HG02571 (cell line): Measurements from ENCODE around the gene RRM2.

Source experiments
- ATAC-seq: cut with Tn5 transposase; IDR thresholded peaks from one replicate; pipeline ENCODE4 v1.9.1; 2021; ENCODE audit warnings: mild to moderate bottlenecking, moderate library complexity; ENCODE audit not compliant: unreplicated experiment

The RRM2 gene

DNA sequence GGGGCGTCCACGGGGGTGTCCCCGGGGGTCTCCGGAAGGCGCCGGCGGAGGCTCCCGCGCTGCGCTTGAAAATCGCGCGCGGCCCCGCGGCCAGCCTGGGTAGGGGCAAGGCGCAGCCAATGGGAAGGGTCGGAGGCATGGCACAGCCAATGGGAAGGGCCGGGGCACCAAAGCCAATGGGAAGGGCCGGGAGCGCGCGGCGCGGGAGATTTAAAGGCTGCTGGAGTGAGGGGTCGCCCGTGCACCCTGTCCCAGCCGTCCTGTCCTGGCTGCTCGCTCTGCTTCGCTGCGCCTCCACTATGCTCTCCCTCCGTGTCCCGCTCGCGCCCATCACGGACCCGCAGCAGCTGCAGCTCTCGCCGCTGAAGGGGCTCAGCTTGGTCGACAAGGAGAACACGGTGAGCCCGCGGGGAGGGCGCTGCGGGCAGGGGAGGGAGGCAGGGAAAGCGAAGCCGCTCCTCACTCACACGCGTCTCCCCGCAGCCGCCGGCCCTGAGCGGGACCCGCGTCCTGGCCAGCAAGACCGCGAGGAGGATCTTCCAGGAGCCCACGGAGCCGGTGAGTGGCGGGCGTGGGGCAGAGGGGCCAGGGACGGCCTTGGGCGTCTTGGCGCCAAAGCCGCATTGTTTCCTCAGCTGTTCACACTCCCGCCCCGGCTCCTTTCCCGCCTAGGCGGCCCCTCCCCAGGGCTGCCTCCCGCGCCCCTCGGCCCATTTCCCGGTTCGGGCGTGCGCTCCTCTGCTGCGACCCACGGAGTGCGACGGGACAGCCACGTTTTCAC, at the start of gene RRM2:
RRM2 (plus strand) TSS at position 240 of the 781 bp plus-strand sequence; CDS start at position 300, 60 bp downstream.
- peak; percentile 64 for ATAC-seq

DNA sequence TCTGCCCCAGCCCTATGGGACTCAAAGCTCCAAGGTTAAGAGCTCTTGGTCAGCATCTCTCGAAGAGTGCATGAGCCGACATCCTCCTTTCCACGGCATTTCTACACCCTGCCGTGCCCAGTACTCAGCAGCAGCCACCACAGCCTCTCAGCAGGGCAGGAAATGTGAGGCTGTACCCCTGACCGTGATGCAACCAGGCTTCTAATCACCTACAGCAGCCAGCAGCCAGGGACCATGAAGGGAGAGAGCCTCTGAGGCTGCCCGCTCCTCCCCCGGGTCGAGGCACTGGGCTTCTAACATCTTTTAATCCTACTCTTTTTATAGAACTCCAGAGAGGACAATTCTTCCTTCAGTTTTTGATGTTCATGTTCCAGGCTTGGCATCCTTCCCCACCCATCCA, 48.8 kb upstream of the RRM2 start:
- ATAC-seq = no peak

- no peak for ATAC-seq
Measured at GRCh38 chr2:10075101-10075500, 47.4 kb upstream of the RRM2 start.

- no peak for ATAC-seq
Measured at GRCh38 chr2:10075571-10076209, 46.8 kb upstream of the RRM2 start.

DNA sequence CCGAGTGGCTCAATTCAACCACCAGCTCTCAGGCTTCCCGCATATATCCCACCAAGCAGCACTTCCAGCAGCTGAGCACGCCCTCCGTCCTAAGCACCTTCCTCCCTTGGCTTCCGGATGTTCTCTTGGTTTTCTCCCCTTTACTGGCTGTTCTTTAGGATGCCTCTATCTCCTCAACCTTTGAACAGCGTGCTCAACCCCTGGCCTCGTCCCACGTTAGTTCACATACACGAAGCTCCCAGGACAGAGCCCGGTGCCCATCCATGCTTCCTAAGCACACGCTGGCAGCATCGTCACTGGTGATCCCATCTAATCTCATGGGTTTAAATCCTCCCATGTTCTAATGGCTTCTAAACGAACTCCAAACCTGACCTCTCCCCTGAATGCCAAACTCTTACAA, 46.0 kb upstream of the RRM2 start:
- no peak for ATAC-seq

GRCh38 chr2:10076988-10077527, 45.5 kb upstream of the RRM2 start:
- ATAC-seq = no peak

DNA sequence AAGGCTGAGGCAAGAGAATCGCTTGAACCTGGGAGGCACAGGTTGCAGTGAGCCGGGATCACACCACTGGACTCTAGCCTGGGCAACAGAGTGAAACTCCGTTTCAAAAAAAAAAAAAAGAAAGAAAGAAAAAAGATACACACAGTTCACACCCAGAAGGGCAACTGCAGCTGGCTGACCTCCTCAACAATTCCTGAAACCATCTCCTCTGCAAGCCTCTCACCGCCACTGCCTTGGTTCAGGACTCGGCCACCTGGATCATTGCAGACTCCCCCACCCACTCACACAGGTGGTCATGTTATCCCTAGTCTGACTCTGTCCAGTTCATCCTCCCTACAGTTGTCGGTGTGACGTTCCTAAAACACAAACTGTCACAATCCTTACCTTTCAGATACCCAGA, 44.5 kb upstream of the RRM2 start:
- no peak for ATAC-seq

DNA sequence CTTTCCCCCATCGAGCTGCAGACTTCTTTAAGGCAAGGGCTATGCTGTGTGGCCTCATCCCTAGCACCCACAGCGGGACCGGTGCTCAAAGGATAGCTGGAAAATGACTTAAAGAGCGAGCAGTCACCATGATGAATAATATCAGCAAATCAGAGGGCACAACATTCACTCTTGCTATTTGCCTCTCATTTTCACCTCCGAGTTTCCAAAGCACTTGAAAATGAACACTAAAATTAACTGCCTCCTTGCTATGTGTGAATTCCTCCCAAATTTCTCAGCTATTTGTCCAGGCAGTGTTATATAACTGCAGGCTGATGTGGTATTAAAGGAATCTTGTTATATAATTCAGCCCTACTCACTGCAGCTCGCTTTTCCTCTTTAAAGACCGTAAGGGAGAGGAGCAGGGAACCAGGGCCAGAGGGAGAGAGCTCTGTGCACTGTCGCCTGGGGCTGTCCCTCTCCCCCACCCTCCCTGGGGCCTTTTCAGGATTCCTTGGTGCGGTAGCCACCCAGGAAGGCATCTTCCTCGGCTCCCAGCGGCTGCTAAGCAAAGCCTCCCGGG, 43.8 kb upstream of the RRM2 start:
- ATAC-seq = no peak

DNA sequence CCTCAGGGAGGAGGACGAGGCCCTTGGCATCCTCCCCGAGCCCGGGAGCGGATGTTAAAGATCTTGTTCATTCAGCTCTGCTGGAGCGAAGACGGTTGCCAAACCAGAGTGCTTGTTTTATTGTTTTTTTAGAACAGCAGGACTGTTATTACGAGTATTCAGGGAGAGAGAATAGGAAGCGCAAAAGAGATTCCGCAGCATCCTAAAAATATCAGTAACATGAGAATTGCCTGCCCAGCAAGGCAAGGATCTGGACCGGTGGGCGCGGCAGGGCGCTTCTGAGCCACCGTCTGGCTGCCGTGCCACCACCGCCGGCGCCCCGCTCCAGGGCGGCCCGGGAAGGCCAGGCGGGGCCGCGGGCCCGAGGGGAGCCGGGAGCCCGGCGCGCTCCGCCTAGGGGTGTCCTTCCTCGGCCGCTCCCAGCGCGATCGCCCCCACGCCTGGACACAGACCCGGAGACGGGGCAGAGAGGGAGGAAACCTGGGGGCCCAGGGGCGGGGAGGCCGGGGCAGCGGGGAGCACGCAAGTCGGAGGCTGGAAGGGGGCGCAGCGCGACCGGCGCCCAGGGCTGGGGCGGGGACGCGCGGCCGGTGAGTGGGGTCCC, 43.2 kb upstream of the RRM2 start:
- peak; percentile 30 for ATAC-seq

DNA sequence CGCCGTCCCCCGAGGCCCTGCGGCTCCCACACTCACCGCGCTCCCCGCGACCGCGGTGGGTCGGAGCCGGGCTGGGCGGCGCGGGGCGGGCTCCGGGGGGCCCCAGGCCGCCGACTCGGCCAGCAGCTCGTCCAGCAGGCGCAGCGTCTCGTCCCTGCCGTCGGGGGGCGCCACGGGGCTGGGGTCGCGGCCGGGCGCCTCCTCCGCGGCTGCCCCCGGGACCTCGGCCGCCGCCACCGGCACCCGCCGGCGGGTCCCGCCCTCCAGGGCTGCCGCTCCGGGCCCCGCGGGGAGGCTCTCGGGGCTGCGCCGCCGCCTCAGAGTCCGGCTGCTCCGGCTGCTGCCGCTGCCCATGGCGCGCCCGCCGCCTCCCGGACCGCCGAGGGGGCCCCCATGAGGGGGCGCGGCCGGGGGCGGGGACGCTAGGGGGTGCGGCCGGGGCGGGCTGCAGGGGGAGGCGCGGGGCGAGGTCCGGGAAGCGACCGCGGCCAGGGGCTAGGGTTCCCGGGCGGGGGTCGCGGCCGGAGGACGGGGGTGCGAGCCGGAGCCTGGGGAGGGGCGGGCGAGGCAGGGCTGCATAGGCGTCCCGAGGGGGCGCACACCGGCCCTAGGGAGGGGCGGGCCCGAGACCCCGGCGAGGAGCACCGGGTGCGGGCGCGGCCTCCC, 42.5 kb upstream of the RRM2 start, which contains the start of gene CYS1:
CYS1 (minus strand) TSS at position 542 of the 666 bp plus-strand sequence; CDS start at position 354, 188 bp downstream.
- peak; percentile 32 for ATAC-seq

DNA sequence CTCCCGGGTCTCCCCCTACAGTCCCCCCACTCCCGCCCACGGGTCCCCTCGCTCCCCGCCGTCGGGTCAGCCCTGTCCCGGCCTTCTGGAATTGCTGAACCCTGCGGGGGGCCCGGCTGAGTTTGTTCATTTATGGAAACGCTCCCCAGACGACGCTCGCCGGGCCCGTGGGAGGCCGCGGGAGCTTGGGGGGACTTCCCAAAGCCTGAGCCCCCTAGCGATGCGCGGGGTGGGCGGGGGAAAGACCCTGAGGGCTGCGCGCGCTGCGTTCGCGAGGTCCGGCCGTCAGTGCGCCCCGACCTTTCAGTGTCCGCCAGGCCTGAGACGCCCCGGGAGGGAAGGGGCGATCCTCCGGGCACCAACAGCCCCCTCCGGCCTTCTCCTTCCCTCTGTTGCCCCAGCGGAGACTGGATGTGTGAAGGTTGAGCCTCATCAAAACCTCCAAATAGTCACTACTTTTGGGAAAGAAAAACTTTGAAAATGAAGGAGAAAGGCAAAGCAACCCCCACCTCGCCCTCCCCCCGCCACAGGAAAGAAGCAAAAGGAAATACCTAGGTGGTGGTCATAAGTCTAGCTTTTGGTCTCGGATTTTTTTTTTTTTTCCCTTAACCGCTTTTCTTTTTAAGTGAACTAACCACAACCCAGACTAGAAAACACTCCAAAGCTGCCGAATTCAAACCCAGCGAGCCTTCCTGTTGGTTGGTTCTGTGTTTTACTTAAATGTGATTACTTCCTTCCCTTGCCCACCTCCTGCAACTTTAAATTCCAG, 41.8 kb upstream of the RRM2 start:
- peak; percentile 28 for ATAC-seq

DNA sequence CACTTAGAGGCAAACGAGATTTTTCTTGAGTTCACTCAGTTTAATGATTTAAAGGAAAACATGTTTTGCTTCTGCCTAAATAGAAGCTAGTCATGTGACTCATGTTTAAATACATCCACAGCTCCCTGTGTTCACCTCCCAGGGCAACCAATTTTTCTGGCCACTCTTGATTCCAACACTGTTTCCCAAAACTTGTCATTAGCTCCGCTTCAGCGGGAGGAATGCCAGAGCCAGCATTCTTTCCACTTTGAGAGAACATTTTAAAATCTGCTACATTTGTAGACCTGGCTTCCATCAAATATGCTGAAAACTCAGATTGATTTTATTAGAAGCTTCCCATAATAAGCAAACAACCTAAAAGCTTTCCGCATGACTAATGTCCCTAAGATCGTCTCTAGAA, 39.5 kb upstream of the RRM2 start:
- ATAC-seq = no peak

- ATAC-seq = no peak
Measured at GRCh38 chr2:10083692-10084211, 38.8 kb upstream of the RRM2 start.

DNA sequence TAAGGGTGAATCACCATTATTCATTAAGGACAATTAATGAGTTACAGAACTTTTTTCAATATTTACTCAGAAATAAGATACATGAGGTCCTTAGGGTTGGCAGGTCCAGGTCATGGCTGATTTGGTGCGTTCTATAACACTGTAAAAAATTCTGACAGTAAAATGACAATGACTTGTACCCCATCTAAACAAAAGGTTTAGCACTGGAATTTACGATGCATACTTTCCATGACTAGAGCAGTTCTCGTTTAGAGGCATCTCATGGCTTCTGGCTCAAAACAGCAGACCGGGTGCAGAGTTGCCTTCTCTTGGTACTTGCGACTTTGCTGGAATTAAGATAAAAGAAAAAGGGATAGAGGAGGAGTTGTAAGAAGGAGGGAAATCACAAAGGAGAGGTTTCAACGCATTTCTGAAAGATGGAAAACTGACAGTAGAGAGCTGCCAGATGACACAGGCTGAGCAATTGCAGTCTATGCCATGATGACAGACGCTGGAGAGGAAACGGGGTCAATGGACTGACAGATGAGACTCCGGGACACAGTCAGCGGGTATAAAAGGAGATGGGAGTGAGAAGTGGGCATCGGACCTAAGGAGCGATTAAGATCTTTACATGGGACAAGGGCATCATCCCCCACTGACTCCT, 38.2 kb upstream of the RRM2 start:
- ATAC-seq = no peak

GRCh38 chr2:10085043-10085667, 37.4 kb upstream of the RRM2 start:
- no peak for ATAC-seq

- no peak for ATAC-seq
Measured at GRCh38 chr2:10085668-10086059, 36.9 kb upstream of the RRM2 start.

- ATAC-seq = no peak
Measured at GRCh38 chr2:10086950-10087349, 35.6 kb upstream of the RRM2 start.

DNA sequence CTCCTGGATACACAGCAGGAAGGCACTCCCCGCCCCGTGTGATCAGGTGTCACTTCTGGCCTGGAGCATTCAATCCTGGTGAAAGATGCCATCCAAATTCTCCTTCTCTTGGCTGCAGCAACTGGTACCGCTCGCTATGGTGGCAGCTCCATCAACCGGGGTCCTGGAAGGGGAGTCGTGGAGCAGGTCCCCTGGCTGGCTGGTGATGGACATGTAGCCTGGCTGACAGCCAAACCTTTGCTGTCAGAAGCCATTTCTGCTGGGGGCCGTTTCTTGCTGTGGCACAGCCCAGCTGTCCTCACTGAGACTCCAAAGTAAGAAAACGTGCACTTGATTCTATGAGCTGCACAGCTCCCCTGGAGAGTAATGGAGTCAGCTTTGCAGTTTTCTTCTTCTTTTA, 35.2 kb upstream of the RRM2 start:
- no peak for ATAC-seq
